ENCODE data around the gene NHSL2.

- no peak for TF ChIP-seq CTCF (IDR thresholded peaks at IDR 0.05; ENCODE audit: borderline replicate concordance, extremely low read depth, low read length, poor library complexity, severe bottlenecking)
- no peak for TF ChIP-seq EZH2 (IDR thresholded peaks at IDR 0.05; ENCODE audit: borderline replicate concordance, low read depth, low read length, severe bottlenecking)
Observed at GRCh38 chrX:72137846-72138495, 227.3 kb downstream of the NHSL2 start.

Data from DND-41 (cell line).